GM21529 (cell line): ENCODE results near the gene BIN1.

Experiments
- ATAC-seq: cut with Tn5 transposase; IDR thresholded peaks from one replicate; pipeline ENCODE4 v1.9.1; 2021; ENCODE audit not compliant: unreplicated experiment

BIN1 gene

GRCh38 chr2:127048969-127049897 is 57.7 kb downstream of the BIN1 start:
- ATAC-seq: no peak

- ATAC-seq: no peak
These were observed 58.4 kb downstream of the BIN1 start for GRCh38 chr2:127048618-127048935.

DNA sequence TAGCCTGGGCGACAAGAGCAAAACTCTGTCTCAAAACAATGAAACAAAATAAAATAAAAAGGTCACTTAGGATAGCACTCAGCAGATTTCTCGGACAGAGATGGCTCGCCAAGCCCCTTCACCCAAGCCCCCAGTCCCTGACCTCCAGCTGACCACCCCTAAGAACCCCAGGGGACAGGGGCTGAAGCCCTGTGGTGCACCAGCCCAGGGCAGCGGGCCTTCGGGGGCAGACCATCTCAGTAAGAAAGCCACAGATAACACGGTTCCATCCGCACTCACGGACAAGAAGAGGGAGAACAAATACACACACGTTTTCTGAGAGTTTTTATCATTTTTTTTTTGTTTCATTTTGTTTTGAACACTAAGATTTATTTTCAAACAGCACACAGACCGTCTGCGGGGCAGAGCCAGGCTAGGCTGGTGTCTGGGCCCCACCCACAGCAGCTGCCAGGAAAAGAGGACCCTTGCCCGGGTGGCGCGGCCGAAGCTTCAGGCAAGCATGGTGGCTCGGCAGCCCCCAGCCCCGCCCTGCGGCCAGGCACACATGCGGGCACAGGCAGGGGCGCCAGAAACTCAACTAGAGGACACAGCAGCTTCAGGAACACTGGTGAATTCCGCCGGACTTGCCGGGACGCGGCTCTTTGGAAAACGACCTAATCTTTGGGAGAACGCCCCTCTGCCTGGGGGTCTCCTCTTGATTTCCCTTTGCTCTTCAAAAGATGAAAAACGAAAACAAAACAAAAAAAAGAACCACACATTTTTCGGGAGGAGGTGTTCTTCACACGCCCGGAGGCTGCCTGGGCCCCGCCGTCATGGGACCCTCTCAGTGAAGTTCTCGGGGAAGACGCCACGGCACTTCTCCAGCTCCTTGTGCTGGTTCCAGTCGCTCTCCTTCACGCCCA is 59.0 kb downstream of the BIN1 start:
- ATAC-seq: no peak

GRCh38 chr2:127047054-127047453 is 59.9 kb downstream of the BIN1 start:
- ATAC-seq: no peak

GRCh38 chr2:127046579-127046978 is 60.4 kb downstream of the BIN1 start:
- no peak for ATAC-seq

DNA sequence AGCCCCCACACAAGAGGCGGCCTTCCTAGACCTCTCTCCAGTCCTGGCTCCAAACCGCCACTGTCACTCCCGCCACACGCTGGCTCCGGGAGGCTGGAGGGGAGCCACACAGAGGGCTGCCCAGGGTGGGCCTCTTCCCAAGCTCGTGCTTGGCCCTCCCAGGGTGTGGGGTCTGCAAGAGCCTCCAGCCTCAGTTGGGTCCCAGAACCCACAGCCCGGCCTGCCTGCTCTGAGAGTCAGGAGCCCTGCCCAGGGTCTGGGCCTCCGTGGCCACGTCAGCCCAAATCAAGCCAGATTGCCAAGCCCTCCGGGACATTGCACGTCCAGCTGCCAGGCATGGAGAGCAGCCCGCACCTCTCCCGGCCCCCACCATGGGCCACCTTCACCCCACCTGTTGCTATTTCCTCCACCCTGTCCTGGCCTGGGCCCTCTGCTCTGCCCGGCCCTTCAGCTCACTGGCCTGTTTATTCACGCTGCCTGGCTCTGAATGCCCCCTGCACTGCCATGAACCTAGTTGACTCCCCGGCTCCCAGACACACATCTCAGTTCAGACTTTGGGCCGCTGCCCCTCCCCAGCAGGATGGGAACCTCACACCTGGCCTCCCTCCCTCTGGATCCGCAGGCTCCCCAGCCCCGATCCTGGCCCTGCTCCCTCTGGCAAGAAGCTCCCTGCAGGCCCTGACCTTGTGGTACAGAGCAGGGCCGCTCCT is 61.0 kb downstream of the BIN1 start:
- no peak for ATAC-seq

DNA sequence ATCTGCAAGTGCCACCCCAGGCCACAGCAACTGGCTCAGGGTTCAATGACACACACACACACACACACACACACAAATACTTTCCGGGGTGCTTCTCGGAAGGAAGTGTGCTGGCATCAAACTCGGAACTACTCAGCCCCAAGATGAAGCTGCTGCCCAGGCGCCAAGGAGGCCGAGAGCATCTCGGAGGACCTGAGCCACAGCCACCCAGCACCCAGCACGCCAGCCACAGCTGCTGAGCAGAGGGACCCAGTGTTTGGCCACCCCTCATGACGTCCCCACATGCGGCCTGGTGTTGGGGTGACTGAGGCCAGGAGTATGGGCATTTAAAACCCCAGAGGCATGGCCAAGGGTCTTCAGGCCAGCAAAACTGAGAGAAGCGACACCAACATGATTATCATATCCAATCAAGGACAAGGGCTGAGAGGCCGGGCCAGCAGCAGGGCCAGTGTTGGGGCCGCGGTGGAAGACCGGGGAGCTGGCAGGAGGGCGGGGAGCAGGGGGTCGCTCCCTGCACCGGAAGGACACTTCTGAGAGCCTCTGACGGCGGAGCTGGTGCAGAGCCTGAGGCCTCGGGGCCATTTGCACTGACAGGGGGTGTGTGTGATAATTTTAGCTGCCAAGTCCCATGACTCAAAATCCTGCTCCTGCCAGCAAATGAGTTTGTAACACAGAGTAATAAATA is 61.8 kb downstream of the BIN1 start:
- ATAC-seq: no peak

- no peak for ATAC-seq
These were observed 62.7 kb downstream of the BIN1 start for GRCh38 chr2:127044165-127044718.

DNA sequence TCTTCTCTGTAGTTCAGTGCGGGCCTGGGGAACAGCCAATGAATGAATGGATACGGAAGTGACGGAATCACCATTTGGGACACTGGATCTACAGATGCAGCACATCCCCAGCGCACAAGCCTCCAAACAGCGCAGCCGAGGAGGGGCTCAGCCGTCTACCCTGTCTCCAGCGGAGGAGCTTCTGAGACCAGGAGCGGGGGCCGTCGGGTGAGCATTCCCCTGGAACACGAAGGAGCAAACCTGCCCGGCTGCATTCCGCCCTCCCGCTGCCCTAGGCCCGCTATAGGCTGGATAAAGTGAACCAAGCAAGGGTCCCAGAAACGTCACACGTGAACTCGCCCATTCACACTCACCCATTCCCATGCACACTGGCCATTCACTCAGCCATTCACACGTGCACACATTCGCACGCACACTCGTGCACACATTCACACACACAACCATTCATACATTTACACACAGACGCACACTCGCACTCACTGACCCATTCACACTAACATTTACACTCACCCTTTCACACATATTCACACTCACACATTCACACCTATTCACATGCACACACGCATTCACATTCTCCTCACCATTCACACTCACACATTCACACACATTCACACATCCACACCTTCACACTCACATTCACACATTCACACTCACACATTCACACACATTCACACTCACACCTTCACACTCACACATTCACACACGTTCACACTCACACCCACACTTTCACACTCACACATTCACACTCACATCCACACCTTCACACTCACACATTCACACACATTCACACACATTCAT is 63.4 kb downstream of the BIN1 start:
- ATAC-seq: no peak

- no peak for ATAC-seq
These were observed 65.5 kb downstream of the BIN1 start for GRCh38 chr2:127041259-127041970.

- no peak for ATAC-seq
These were observed 66.8 kb downstream of the BIN1 start for GRCh38 chr2:127040169-127040568.

GRCh38 chr2:127039387-127040031 is 67.4 kb downstream of the BIN1 start:
- peak; percentile 64 for ATAC-seq

DNA sequence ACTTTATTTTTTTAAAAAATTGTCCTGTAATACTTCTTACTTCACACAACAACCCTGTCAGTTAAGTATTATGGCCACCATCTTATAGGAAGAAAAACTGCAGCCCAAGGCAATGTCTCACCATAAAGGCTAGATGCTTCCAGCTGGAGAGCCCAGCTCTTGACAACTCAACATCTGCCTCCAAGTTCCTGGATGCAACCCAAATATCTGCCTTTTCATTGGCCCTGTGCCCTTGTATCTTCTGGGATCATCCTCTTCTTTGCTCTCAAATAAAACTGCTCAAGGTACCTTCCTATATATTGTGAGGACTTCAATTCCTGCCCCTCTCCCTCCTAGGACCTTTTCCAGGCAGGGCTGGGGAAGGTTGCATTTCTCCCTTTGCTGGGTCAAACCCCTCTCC is 69.5 kb downstream of the BIN1 start:
- no peak for ATAC-seq

GRCh38 chr2:127034883-127035611 is 71.9 kb downstream of the BIN1 start:
- ATAC-seq: peak; percentile 53

GRCh38 chr2:127034051-127034450 is 72.9 kb downstream of the BIN1 start:
- ATAC-seq: no peak

DNA sequence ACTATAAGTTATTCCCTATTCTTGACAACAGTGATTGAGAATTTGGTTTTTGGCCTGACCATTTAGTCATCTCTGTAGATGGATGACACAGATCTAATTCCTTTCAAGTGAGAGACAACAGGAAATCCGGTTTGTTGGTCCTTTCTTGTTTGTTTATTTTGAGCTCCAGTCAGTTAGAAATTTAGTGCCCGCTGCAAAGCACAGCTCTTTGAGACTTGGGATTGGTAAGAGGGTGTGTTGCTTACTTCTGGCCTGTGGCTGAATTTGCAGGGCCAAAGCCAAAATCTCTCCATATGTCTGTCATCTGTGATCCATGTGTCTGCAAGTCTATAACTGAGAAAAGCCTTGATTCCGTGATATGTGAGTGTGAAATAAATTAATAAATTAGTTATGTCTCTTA is 74.3 kb downstream of the BIN1 start:
- no peak for ATAC-seq

- no peak for ATAC-seq
These were observed 77.5 kb downstream of the BIN1 start for GRCh38 chr2:127029350-127030051.
